Nephron progenitor cell (in vitro differentiated cells): ENCODE measurements around the gene SHC3.
A peak's percentile ranks its signal among the peaks of the same experiment; 100 is the strongest.

Experiments used
- DNase-seq: peaks from one replicate; pipeline ENCODE4 v3.0.0; 2021
- H3K27ac Mint-ChIP-seq: 2 replicates; pipeline ENCODE4 v1.8.0; 2021; ENCODE audit warnings: mild to moderate bottlenecking, moderate library complexity, mixed read lengths
- H3K27me3 Mint-ChIP-seq: 2 replicates; pipeline ENCODE4 v1.8.0; 2021; ENCODE audit warnings: mild to moderate bottlenecking, low read depth, mixed read lengths; ENCODE audit not compliant: poor library complexity
- H3K36me3 Mint-ChIP-seq: 2 replicates; pipeline ENCODE4 v1.8.0; 2021; ENCODE audit warnings: low read depth, mixed read lengths
- H3K4me1 Mint-ChIP-seq: 2 replicates; pipeline ENCODE4 v1.8.0; 2021; ENCODE audit warnings: mixed read lengths
- H3K4me3 Mint-ChIP-seq: 2 replicates; pipeline ENCODE4 v1.8.0; 2021; ENCODE audit warnings: mild to moderate bottlenecking, moderate library complexity, mixed read lengths
- H3K9me3 Mint-ChIP-seq: 2 replicates; pipeline ENCODE4 v1.8.0; 2021; ENCODE audit warnings: mild to moderate bottlenecking, moderate library complexity, mixed read lengths
- TF ChIP-seq, protein P1 (sequence below): fragments of 200-600 bp; sonication (generic); IDR thresholded peaks from 2 replicates; pipeline ENCODE4 v1.5.0; 2021; ENCODE audit warnings: antibody characterized with exemption

The SHC3 gene

DNA sequence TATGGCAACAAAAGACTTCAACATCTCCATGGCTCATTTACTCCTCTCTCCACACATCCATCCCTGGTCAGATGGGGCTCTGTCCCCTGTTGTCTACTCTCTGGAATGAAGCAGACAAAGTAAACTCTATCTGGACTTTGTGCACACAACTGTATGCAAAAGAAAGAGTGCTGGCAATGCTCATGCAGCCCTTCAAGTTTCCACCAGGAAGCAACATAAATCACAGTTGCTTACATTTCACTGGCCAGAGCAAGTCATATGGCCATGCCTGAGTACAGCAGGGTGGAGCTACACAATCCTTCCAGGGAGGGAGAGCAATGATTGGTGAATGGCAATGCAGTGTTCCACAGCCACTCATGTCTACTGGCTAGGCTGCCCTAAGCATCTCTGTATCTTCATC, 12.4 kb upstream of the SHC3 start:
- H3K36me3 Mint-ChIP-seq, result no peaks in the 10 kb centered on the region
- H3K4me1 Mint-ChIP-seq, result no peaks in the 10 kb centered on the region
- TF ChIP-seq, protein P1, sequence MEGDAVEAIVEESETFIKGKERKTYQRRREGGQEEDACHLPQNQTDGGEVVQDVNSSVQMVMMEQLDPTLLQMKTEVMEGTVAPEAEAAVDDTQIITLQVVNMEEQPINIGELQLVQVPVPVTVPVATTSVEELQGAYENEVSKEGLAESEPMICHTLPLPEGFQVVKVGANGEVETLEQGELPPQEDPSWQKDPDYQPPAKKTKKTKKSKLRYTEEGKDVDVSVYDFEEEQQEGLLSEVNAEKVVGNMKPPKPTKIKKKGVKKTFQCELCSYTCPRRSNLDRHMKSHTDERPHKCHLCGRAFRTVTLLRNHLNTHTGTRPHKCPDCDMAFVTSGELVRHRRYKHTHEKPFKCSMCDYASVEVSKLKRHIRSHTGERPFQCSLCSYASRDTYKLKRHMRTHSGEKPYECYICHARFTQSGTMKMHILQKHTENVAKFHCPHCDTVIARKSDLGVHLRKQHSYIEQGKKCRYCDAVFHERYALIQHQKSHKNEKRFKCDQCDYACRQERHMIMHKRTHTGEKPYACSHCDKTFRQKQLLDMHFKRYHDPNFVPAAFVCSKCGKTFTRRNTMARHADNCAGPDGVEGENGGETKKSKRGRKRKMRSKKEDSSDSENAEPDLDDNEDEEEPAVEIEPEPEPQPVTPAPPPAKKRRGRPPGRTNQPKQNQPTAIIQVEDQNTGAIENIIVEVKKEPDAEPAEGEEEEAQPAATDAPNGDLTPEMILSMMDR, result no peak
- no peak overlapping the region for H3K4me3 Mint-ChIP-seq
- H3K27ac Mint-ChIP-seq, result no peak overlapping the region
- peaks cover 13% of the 10 kb centered on the region for H3K27me3 Mint-ChIP-seq
- peaks cover 26% of the 10 kb centered on the region for H3K9me3 Mint-ChIP-seq
- no peak for DNase-seq

DNA sequence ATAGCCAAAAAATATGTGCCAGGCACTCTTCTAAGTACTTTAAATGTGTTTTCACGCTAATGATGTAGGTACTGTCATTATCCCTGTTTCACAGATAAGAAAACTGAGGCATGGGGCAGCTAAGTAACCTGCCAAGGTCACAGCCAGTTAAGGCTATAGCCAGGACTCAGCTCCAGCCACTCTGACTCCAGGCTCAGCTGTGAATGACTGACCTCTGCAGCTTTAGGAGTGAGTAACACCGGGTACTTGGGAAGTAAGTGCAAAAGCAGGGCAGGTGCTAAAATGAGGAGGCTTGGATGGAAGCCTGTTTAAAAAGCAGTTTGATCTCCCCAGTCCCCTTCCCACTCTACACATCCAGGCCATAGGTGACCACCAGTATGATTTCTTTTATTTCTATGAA, 10.6 kb upstream of the SHC3 start:
- peaks cover 13% of the 10 kb centered on the region for H3K27me3 Mint-ChIP-seq
- TF ChIP-seq, protein P1, result no peak
- peaks cover 19% of the 10 kb centered on the region for H3K9me3 Mint-ChIP-seq
- no peaks in the 10 kb centered on the region for H3K4me1 Mint-ChIP-seq
- no peak overlapping the region for H3K4me3 Mint-ChIP-seq
- H3K36me3 Mint-ChIP-seq, result no peaks in the 10 kb centered on the region
- H3K27ac Mint-ChIP-seq, result no peak overlapping the region
- DNase-seq, result no peak

DNA sequence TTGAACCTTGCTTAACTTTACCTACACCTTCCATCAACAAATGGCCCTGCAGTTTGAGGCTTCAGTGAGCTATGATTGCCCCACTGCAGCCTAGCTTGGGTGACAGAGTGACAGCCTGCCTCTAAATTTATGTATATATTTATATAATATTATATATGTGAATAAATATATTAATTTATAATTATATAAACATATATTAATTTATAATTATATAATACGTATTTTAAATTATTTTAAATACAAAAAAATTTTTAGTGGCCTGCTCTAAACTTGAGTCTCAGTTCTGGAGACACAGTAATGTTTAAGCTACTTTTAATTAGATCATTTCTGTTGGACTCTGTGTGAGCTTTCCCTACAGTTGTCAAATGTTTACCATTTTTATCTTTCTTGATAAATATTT, 9.3 kb upstream of the SHC3 start:
- TF ChIP-seq, protein P1, result no peak
- Mint-ChIP-seq H3K27ac (no peak overlapping the region), H3K4me3 (no peak overlapping the region), H3K4me1 (no peaks in the 10 kb centered on the region), H3K27me3 (peaks cover 17% of the 10 kb centered on the region), H3K36me3 (no peaks in the 10 kb centered on the region), H3K9me3 (peaks cover 6% of the 10 kb centered on the region)
- no peak for DNase-seq

DNA sequence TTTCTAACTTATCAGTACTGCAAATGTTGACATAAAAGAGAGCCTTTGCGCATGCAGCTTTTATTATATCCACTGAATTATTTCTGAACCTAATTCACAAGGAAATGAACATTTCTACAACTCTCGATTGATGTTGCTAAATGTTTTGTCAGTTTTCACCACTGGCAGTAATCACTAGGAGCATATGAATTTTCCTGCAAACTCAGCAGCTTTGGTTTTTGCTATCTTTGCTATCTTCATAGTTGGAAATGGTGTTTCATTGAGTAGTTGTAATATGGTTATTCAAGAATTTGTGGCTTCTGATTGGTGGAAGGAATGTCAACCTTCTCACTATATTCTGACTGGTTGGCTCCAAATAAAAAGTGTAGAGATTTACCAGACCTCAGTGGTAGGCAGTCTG, 8.9 kb upstream of the SHC3 start:
- peaks cover 2% of the 10 kb centered on the region for H3K9me3 Mint-ChIP-seq
- no peaks in the 10 kb centered on the region for H3K36me3 Mint-ChIP-seq
- no peak overlapping the region for H3K27ac Mint-ChIP-seq
- no peaks in the 10 kb centered on the region for H3K4me1 Mint-ChIP-seq
- H3K4me3 Mint-ChIP-seq, result no peak overlapping the region
- DNase-seq, result no peak
- peaks cover 17% of the 10 kb centered on the region for H3K27me3 Mint-ChIP-seq
- TF ChIP-seq, protein P1, result no peak

DNA sequence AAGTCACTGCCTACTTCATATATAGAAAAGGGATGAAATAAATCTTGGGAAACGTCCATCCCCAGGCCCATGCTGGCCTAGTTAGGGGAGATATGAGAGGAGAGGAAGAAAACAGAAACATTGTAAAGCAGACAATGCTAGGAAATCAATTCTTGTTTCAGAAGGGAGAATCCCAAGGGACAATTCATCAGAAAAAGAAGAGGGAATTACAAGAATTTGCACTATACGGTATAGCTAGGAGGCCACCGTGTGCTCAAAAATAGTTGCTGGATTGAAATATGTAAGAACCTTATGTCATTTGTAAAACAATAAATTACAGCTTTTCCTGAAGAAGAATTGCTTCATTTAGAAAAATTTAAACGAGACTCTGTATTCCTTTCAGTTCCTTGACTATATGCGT, 8.3 kb upstream of the SHC3 start:
- Mint-ChIP-seq H3K4me3 (no peak overlapping the region), H3K4me1 (no peaks in the 10 kb centered on the region), H3K27ac (no peak overlapping the region), H3K9me3 (no peaks in the 10 kb centered on the region), H3K27me3 (peaks cover 17% of the 10 kb centered on the region), H3K36me3 (no peaks in the 10 kb centered on the region)
- TF ChIP-seq, protein P1, result no peak
- no peak for DNase-seq

DNA sequence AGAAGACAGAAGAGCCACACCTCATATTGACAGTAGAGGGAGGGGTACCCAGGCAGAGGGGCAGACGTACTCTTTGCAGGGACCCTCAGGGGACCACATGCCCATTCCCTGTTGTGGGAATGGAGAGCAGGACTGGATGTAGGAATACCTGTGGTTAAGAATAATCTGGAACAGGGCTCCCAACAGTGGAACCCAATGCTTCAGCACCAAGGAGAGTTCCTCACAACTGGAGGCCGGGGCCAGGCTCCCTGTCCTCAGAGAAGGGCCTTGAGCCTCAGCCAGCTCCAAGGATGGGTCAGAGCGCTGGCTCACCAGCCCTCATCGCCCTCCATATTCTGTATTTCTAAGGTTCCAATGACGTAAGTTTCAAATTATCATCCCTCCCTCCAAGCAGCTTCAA, 7.4 kb upstream of the SHC3 start:
- peak; percentile 73 for DNase-seq
- Mint-ChIP-seq H3K36me3 (no peaks in the 10 kb centered on the region), H3K27ac (no peak overlapping the region), H3K9me3 (no peaks in the 10 kb centered on the region), H3K27me3 (peaks cover 20% of the 10 kb centered on the region), H3K4me1 (no peaks in the 10 kb centered on the region), H3K4me3 (no peak overlapping the region)
- TF ChIP-seq, protein P1, result no peak
